HG02610 (cell line): ENCODE measurements around the gene FRMPD2.
"Not testable (repeated sequence)": the region's sequence is repeated elsewhere in the genome, so short reads cannot be mapped to it uniquely, and the experiment has no call there.

Experiments
- ATAC-seq: cut with Tn5 transposase; IDR thresholded peaks from one replicate; pipeline ENCODE4 v1.9.1; 2021; ENCODE audit warnings: mild to moderate bottlenecking, moderate library complexity; ENCODE audit not compliant: unreplicated experiment

Gene FRMPD2

GRCh38 chr10:48211777-48212176, 62.7 kb downstream of the FRMPD2 start:
- no peak for ATAC-seq

GRCh38 chr10:48210966-48211365, 63.5 kb downstream of the FRMPD2 start:
- no peak for ATAC-seq

- ATAC-seq: no peak
These were observed 64.1 kb downstream of the FRMPD2 start for GRCh38 chr10:48210391-48210790.

GRCh38 chr10:48209241-48209640, 65.3 kb downstream of the FRMPD2 start:
- ATAC-seq: no peak

GRCh38 chr10:48207853-48208252, 66.6 kb downstream of the FRMPD2 start:
- no peak for ATAC-seq

- no peak for ATAC-seq
These were observed 67.8 kb downstream of the FRMPD2 start for GRCh38 chr10:48206482-48207250.

- peak; percentile 76 for ATAC-seq
These were observed 68.6 kb downstream of the FRMPD2 start for GRCh38 chr10:48205918-48206317.

- no peak for ATAC-seq
These were observed 74.7 kb downstream of the FRMPD2 start for GRCh38 chr10:48199580-48200377.

- no peak for ATAC-seq
These were observed 77.1 kb downstream of the FRMPD2 start for GRCh38 chr10:48197236-48197899.

GRCh38 chr10:48195803-48196202, 78.7 kb downstream of the FRMPD2 start:
- ATAC-seq: no peak

GRCh38 chr10:48194830-48195229, 79.7 kb downstream of the FRMPD2 start:
- no peak for ATAC-seq

- ATAC-seq: no peak
These were observed 80.9 kb downstream of the FRMPD2 start for GRCh38 chr10:48193556-48193955.

GRCh38 chr10:48192881-48193450, 81.5 kb downstream of the FRMPD2 start:
- ATAC-seq: no peak

GRCh38 chr10:48187713-48188485, 86.6 kb downstream of the FRMPD2 start:
- ATAC-seq: no peak

- no peak for ATAC-seq
These were observed 87.4 kb downstream of the FRMPD2 start for GRCh38 chr10:48187126-48187525.

- not testable (repeated sequence) for ATAC-seq
These were observed 88.2 kb downstream of the FRMPD2 start for GRCh38 chr10:48186264-48186804.

GRCh38 chr10:48184224-48184623, 90.3 kb downstream of the FRMPD2 start:
- no peak for ATAC-seq

- not testable (repeated sequence) for ATAC-seq
These were observed 101.8 kb downstream of the FRMPD2 start for GRCh38 chr10:48172715-48173114.

- not testable (repeated sequence) for ATAC-seq
These were observed 113.8 kb downstream of the FRMPD2 start for GRCh38 chr10:48160670-48161069.

- ATAC-seq: not testable (repeated sequence)
These were observed 114.3 kb downstream of the FRMPD2 start for GRCh38 chr10:48160163-48160562.
